ENCODE data around the gene CTNNA3. TPM values are rescaled to one million over a fixed set of nuclear protein-coding genes. Genes with fewer than 3 reads are reported as not detected.

Gene CTNNA3
- total RNA-seq, 1 experiment from 2014 or later: 0.32 TPM

DNA sequence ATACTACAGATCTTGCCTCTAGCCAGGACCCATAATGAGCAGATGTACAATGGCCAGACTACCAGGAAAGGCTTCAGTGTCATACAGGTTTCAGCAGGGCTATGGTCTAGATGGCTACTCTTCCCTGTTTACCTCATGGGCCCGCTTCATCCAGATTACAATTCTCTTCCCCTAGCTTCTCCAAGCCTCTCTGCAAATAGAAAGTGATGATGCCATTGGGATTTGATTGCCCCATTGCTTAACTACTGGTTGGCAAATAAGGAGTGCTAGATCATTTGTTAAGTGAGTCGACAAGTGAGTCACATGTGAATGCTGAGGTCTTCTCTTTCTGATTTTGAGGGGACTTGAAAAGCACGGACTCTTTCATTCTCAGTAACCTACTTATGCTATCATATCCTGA lies 1131.7 kb downstream of the CTNNA3 start:
- no peak overlapping the region for H3K27ac ChIP-seq (ENCODE audit: low read depth, low read length)
- ATAC-seq: no peak

More for the DNA sequence above, 1131.7 kb downstream of the CTNNA3 start:
- Histone ChIP-seq H3K9me2 (ENCODE audit: insufficient read depth) (no peaks in the 10 kb centered on the region), H3K79me2 (ENCODE audit: insufficient read depth, low read length) (no peaks in the 10 kb centered on the region), H4K20me1 (ENCODE audit: insufficient read depth) (no peaks in the 10 kb centered on the region), H3K9me3 (ENCODE audit: control insufficient read depth in 1 of 2, insufficient read depth in 1 of 2, low read depth in 1 of 2, low read length in 2 of 2) (no peaks in the 10 kb centered on the region), H3K4me3 (replicated peaks in 1 of 2; ENCODE audit: low read depth in 1 of 2, low read length in 2 of 2) (no peak overlapping the region), H3K27me3 (ENCODE audit: insufficient read depth, low read length) (no peaks in the 10 kb centered on the region), H3K4me1 (ENCODE audit: control insufficient read depth in 1 of 2, insufficient read depth in 2 of 2, low read length in 2 of 2) (no peaks in the 10 kb centered on the region), H2AFZ (ENCODE audit: low read depth, low read length, poor library complexity, severe bottlenecking) (no peak overlapping the region), H3K9ac (ENCODE audit: low read length) (no peak overlapping the region), H3K36me3 (ENCODE audit: control insufficient read depth in 1 of 2, insufficient read depth in 2 of 2, low read length in 2 of 2) (no peaks in the 10 kb centered on the region), H3K4me2 (ENCODE audit: low read length) (no peak overlapping the region)
- RAD21 ChIA-PET (ENCODE audit: low non-redundant PET in 1 of 2, low total read pairs in 2 of 2, uncharacterized antibody in 2 of 2, unreplicated experiment in 2 of 2): no interaction called here
- BruUV-seq (replicated peaks): no TSS peak
- DNase-seq (ENCODE audit: low read depth, low spot score): no peak
- TF ChIP-seq ZFX (IDR thresholded peaks at IDR 0.05) (no peak), CBX3 (IDR thresholded peaks at IDR 0.05; ENCODE audit: low read depth) (no peak), ZNF274 (IDR thresholded peaks at IDR 0.05; ENCODE audit: low read depth, low read length) (no peak), CEBPB (IDR thresholded peaks at IDR 0.05; ENCODE audit: low read depth) (no peak), EGR1 (IDR thresholded peaks at IDR 0.05; ENCODE audit: low read depth) (no peak), POLR2A (IDR thresholded peaks at IDR 0.05; ENCODE audit: borderline replicate concordance, extremely low read depth, insufficient read depth, insufficient read length) (no peak), TCF7L2 (IDR thresholded peaks at IDR 0.05; ENCODE audit: borderline replicate concordance, extremely low read depth, insufficient read depth, insufficient read length) (no peak), ATF3 (IDR thresholded peaks at IDR 0.05) (no peak), ELF1 (IDR thresholded peaks at IDR 0.05; ENCODE audit: borderline replicate concordance, low read depth) (no peak), JUND (IDR thresholded peaks at IDR 0.05) (no peak), EZH2phosphoT487 (IDR thresholded peaks at IDR 0.05; ENCODE audit: borderline replicate concordance) (no peak), SP1 (IDR thresholded peaks at IDR 0.05; ENCODE audit: low read depth) (no peak), POLR2AphosphoS5 (IDR thresholded peaks at IDR 0.05; ENCODE audit: low read depth, low read length) (no peak), EZH2 (IDR thresholded peaks at IDR 0.05) (no peak), SIN3A (IDR thresholded peaks at IDR 0.05; ENCODE audit: low read depth) (no peak), YY1 (IDR thresholded peaks at IDR 0.05; ENCODE audit: extremely low read depth, insufficient replicate concordance, low read depth, low read length) (no peak), RAD21 (IDR thresholded peaks at IDR 0.05; ENCODE audit: low read depth) (no peak)
- TF ChIP-seq, protein P1, sequence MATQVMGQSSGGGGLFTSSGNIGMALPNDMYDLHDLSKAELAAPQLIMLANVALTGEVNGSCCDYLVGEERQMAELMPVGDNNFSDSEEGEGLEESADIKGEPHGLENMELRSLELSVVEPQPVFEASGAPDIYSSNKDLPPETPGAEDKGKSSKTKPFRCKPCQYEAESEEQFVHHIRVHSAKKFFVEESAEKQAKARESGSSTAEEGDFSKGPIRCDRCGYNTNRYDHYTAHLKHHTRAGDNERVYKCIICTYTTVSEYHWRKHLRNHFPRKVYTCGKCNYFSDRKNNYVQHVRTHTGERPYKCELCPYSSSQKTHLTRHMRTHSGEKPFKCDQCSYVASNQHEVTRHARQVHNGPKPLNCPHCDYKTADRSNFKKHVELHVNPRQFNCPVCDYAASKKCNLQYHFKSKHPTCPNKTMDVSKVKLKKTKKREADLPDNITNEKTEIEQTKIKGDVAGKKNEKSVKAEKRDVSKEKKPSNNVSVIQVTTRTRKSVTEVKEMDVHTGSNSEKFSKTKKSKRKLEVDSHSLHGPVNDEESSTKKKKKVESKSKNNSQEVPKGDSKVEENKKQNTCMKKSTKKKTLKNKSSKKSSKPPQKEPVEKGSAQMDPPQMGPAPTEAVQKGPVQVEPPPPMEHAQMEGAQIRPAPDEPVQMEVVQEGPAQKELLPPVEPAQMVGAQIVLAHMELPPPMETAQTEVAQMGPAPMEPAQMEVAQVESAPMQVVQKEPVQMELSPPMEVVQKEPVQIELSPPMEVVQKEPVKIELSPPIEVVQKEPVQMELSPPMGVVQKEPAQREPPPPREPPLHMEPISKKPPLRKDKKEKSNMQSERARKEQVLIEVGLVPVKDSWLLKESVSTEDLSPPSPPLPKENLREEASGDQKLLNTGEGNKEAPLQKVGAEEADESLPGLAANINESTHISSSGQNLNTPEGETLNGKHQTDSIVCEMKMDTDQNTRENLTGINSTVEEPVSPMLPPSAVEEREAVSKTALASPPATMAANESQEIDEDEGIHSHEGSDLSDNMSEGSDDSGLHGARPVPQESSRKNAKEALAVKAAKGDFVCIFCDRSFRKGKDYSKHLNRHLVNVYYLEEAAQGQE (IDR thresholded peaks at IDR 0.05; ENCODE audit: low read depth): no peak
- TF ChIP-seq, protein P2, sequence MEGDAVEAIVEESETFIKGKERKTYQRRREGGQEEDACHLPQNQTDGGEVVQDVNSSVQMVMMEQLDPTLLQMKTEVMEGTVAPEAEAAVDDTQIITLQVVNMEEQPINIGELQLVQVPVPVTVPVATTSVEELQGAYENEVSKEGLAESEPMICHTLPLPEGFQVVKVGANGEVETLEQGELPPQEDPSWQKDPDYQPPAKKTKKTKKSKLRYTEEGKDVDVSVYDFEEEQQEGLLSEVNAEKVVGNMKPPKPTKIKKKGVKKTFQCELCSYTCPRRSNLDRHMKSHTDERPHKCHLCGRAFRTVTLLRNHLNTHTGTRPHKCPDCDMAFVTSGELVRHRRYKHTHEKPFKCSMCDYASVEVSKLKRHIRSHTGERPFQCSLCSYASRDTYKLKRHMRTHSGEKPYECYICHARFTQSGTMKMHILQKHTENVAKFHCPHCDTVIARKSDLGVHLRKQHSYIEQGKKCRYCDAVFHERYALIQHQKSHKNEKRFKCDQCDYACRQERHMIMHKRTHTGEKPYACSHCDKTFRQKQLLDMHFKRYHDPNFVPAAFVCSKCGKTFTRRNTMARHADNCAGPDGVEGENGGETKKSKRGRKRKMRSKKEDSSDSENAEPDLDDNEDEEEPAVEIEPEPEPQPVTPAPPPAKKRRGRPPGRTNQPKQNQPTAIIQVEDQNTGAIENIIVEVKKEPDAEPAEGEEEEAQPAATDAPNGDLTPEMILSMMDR (IDR thresholded peaks at IDR 0.05 in 2 of 3, conservative IDR thresholded peaks at IDR 0.05 in 1 of 3; ENCODE audit: borderline replicate concordance in 1 of 3, insufficient read depth in 1 of 3, low read depth in 2 of 3, low read length in 2 of 3): no peak
- CTCF ChIA-PET: no interaction called here
- intact Hi-C loops (cut with micrococcal nuclease): no loop called here
- POLR2A ChIA-PET: no interaction called here
